Measurements from ENCODE around the gene SOAT2.

The SOAT2 gene

GRCh38 chr12:53065470-53065869 lies 37.8 kb upstream of the SOAT2 start:
- no peak for DNase-seq (ENCODE audit: low read depth)

DNA sequence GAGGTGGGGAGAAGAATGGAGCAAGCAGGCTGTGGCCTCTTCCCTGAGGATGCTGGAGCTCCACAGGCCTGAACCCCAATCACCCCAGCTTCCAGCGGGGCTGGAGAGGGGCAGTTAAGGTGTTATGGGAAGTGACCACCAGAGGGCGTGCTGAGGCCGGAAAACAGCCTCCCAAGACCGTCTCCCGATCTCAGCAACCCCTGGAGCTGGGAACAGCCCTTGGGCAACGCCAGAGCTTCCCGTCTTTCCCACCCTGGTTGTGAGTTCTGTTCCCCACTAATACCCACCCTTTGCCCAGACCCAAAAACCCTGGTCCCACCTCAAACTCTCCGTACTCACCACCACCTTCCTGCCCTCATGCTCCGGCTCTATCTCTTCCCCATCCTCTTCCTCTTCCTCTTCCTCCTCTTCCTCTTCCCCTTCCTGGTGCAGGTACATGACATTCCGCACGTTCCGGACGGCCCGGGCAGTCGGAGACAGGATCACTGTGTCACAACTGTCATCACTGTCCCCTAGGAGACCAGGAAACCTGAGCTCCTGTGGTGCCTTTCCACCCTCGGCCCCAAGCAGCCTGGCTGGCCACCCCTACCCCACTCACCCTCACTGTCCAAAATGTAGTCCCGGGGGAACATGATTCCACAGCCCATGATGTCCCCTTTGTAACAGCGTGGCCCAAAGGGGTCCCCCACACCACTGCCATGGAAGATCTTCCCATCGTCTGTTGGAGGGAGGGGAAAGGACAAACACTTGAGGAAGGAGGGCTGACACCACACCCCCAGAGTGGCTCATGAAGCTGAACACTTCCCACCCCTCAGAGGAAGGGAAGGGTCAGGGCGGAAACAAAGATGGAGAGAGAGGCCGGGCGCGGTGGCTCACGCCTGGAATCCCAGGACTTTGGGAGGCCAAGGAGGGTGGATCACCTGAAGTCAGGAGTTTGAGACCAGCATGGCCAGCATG lies 37.0 kb upstream of the SOAT2 start:
- DNase-seq (ENCODE audit: low read depth), result no peak

- no peak for DNase-seq (ENCODE audit: low read depth)
These were observed 36.0 kb upstream of the SOAT2 start for GRCh38 chr12:53067074-53067992.

DNA sequence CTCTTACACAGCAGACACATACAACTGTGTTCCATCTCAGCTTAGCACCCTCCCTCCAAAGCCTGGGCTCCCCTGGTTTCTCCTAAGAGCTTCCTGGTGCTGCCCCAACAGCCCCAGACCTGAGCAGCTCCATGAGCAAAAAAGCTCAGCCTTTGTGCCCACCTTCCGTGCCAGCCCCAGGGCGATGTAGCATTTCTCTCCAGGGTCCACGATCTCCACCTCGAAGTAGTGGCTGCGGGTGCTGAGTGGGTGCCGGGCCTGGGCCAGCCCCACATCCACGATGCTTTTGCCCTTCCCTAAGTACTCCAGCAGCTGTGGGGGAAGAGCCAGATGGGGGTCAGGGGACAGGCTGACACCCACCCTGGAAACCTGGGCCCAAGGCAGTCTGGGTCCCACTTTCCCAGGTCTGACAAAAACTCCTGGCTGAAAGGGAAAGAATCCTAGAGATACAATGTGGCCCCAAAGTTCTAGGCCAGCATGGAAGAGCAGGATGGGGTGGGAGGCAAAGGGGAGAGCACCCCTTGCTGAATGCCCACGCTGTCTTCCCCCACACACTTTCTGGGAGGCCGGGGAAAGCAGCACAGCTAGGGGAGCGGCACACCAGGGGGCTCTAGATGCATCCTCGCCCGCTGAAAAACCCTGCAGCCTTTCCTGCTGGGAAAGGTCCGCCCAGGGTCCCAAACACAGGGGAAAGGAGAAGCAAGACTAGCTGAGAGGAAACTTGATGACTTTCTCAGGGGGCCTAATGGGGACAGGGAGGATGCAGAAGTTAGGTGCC lies 35.1 kb upstream of the SOAT2 start:
- DNase-seq (ENCODE audit: low read depth), result no peak

DNA sequence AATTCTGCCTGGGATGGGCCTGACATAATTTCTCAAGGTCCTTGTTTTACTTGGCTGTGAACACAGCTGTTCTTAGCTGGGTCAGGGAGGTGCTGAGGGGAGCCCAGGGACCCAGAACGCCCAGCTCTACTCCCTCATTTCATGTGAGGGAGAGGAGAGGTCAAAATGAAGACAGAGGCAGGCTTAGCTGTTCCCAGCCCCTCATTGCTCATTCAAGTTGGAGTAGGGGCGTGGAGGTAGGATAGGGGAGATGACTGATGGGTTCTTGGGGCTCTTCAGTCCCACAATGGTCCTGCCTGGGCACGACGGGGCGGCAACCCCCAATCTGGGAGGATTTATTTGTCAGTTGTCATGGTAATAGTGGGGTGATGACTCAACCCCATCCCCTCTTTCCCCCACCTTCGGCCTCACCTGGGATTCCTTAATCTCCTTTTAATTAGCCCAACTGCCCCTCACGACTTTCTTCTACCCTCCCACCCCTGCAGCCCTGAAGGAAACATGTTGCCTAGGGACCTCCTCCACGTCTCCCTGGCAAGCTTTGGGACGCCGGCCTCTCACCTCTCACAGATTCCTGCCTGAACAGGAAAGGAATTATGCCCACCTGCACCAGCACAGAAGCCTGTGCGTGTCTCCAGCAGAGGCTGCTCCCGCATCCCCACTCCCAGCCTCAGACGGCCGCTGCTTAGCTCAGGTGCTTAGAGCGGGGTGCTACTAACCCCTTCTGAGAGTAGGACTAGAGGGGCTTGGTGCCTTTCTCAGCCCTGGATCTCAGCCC lies 34.3 kb upstream of the SOAT2 start:
- DNase-seq (ENCODE audit: low read depth), result no peak

DNA sequence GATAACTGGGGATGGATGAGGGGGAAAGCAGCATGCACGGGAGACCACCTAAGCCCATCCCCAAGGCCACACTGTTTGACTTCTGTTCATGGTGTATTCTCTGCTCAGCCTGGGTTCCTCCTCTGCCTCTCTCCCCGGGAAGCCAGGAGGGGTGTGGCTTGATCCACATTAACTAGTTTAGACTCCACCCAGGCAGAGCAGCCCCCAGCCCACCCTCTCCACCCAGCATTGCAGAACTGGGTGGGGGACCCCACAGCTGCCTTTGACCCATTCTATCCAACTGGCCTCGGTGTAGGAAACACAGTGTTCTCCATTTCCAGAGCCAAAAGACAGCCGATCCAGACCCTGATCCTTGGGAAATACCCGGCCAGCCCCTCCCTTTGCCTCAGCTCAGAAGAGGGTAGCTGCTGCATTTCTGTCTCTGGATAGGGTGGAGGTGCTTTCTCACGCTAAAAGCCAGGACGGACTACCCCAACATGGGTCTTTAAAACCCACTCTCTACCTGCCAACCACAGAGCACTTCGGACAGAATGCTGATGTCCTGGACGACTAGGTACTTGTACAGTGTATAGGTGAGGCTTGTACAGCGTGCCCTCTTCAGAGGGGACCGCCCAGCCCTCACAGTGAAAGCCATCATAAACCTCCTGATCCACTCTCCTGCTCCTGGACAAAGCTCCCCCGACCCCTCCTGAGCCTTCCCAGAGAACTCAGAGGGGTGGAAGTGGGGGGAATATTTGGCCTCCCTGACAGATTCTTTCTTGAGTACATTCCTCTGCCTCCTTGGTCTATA lies 33.5 kb upstream of the SOAT2 start:
- DNase-seq (ENCODE audit: low read depth), result no peak

DNA sequence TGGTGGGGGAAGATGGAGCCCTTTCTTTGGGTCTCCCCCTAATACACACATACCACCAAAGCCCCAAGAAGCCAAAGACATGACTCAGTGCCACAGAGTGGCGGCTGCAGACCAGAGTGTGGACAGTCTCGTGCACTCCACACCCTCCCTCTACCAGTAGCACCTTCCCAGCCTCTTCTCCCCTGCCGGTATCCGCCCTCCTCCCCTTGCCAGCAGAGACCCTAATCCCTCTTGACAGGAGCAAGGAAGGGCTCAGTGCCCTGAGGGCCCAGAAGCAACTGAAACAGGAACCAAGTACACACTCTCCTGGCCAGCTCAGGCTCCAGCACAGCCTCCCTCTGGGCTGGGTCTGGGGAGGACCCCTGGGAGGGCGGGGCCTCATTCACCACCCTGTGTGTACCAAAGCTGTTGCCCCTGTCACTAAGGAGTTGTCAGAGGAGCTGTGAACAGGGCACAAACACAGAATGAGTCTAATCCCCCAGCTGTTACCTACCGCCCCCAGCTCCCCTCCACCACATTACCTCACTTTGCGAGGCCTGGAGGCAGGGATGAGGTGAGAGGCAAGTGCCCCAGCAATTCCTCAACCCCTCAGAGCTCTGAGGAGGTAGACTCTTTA lies 32.3 kb upstream of the SOAT2 start:
- no peak for DNase-seq (ENCODE audit: low read depth)

DNA sequence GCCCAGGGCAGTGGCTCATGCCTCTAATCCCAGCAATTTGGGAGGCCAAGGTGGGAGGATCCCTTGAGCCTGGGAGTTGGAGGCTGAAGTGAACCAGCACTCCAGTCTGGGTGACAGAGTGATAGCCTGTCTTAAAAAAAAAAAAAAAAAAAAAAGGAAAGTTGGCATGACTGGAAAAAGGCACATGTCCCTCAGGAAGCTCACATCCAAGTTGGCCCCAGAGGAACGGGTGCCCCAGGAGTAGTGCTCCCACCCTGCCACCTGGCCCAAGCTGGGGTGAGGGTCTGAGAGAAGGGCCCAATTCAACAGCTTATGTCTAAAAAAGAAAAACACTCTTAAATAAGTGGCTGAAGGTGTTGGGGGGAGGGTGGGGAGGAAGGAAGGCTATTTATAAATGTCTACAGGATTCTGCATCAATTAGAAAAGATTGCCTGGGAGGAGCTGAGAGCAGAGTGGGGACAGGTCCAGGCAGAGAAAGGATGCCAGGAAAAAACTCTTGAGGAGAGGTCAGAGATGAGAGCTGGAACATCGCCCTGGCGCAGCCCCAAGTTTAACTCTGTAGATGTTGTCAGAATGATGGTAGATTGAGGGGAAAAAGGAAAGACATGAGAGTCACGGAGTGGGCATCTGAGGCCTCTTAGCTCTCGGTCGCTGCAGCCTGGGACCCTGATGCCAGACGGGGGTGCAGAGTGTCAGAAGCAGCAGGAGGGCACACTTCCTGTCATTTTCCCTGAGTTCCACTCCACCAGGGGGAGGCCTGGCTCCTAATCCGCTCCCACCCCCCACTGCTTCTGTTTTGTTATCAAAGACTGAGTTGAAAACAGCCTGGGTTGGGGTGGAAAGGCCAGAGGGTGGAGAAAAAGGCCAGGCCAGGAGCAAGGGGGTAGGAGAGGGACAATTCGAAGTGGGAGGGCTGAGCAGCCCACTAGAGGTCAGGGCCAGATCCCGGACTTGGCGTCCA lies 31.4 kb upstream of the SOAT2 start:
- DNase-seq (ENCODE audit: low read depth), result no peak

- DNase-seq (ENCODE audit: low read depth), result no peak
These were observed 29.4 kb upstream of the SOAT2 start for GRCh38 chr12:53073881-53074280.

GRCh38 chr12:53074283-53074998 lies 28.8 kb upstream of the SOAT2 start:
- DNase-seq (ENCODE audit: low read depth), result no peak

DNA sequence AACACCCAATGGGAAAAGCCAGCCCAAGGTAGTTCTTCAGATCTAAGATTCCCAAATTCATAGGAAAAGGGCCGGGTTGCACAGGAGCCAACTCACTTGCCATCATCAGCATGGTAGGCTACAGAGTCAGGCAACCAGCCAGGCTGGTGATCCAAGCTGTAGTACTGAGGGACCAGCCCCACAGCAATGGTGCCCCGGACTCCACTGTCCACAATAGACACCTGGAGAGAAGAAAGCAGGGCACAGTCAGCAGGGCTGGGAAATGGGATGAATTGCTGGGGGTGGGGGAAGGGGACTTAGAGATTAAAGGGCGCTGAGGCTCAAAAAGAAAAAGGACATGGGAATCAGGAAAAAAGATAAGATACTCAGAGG lies 28.3 kb upstream of the SOAT2 start:
- no peak for DNase-seq (ENCODE audit: low read depth)

DNA sequence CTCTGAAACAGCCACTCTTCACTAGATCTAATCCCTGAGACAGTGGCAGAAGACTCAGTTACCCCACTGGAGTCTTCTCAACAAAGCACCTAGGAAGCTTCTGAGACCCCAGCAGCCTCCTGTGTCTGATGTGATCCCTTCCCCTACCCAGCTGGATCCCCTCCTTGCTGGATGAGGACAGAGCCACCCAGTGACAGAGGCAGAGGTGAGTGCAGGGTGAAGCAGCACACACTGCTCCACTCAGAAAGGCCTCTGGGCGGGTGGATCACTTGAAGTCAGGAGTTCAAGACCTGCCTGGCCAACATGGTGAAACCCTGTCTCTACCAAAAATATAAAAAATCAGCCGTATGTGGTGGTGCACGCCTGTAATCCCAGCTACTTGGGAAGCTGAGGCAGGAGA lies 26.8 kb upstream of the SOAT2 start:
- no peak for DNase-seq (ENCODE audit: low read depth)

DNA sequence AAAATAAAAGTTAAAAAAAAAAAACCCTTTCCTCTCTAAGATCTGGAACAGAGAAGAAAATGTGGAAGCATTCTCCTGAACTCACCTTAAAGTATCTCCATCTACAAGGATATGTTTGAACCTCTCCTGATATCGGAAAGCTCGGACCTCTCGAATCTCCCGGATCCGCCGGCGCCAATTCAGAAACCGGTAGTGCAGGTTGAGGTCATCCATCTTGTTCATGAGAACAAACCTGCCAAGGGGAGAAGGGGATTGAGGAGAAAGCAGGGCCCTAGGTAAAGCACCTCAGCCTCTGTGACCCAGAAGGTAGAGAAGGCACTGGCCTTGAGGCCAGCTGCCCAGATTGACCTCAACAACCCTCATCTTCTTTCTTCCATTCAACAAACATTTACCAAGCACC lies 26.3 kb upstream of the SOAT2 start:
- no peak for DNase-seq (ENCODE audit: low read depth)

- no peak for DNase-seq (ENCODE audit: low read depth)
These were observed 24.7 kb upstream of the SOAT2 start for GRCh38 chr12:53078425-53079225.

DNA sequence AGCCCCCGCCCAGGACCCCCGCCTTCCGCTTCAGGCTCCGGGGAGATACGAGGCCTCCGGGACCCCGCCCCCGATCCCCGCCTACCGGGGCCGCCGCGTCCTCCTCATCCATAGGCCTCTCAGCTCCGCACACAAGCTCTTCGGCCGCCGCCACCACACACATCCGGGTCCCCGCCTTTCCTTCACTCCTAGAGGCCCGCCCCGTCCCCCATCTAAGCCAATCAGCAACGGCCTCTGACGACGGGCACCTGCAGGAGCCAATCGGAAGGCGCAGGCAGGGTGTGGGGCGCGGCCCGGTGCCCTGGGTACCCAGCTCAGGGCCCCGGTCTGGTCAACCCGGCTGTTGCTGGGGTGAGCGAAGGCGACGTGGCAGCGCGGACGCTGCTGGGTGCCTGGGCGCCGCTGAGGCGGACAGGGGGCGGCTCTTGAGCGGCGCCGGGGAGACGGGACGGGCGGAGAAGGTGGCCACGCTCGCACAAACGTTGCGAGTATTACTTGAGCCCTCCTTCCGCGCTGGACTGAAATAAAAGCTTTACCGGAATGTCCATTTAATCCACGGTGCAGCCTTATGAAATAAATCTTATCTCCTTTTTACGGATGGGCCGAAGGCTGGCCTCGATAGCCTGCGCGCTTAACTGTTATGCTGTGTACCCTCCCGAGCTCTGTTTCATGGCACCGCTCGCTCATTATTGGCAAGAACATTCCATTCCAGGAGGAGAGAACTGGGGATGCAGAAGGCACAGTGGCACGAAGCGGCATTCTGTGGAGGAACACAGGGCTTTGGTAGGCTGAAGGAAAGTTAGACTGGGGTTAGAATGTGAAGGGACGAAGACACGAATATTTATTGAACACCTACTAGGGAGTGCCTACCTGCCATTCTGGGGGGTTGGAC lies 23.8 kb upstream of the SOAT2 start, which contains the start of gene SPRYD3:
TSS of gene SPRYD3 (minus strand) at position 165 of the 892 bp plus-strand sequence. CDS start at position 108, 57 bp downstream.
- peak; percentile 95 for DNase-seq (ENCODE audit: low read depth)

DNA sequence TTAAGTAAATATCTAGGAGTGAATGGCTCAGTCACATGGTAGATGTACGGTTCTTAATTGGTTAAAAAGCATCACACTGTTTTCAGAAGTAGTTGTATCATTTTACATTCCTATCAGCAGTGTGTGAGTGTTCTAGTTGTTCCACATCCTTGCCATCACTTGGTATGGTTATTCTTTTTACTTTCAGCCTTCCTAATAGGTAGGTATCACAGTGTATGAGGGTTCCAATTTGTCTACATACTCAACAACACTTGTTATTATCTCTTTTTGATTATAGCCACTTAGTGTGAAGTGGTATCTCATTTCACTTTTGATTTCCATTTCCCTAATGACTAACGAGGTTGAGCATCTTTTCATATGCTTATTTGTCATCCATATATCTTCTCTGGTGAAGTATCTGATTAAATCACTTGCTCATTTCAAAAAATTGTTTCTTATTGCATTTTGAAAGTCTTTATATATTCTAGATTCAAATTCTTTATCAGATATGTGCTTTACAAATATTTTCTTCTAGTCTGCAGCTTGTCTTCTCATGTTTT lies 20.6 kb upstream of the SOAT2 start:
- DNase-seq (ENCODE audit: low read depth), result no peak
